ENCODE results near the gene SH3BP5L. TPM values are rescaled to one million over a fixed set of nuclear protein-coding genes. Genes with fewer than 3 reads are reported as not detected.
A peak's percentile ranks its signal among the peaks of the same experiment; 100 is the strongest.

The SH3BP5L gene
- total and polyA plus RNA-seq, 2 experiments from 2014 or later = 2.8 to 26.1 TPM

- TF ChIP-seq EZH2 (IDR thresholded peaks at IDR 0.05; ENCODE audit: low read depth, unreplicated experiment) (no peak), JUNB (IDR thresholded peaks at IDR 0.05; ENCODE audit: unreplicated experiment) (no peak)
These were observed 3.1 kb upstream of the SH3BP5L start (continued) for GRCh38 chr1:248828845-248829244.

GRCh38 chr1:248825573-248825908, 174 bp downstream of the SH3BP5L start:
- peaks cover 10% of the 10 kb centered on the region for H3K4me1 ChIP-seq (ENCODE audit: insufficient read depth)
- peak; percentile 31 for ATAC-seq

GRCh38 chr1:248825136-248825535, 579 bp downstream of the SH3BP5L start:
- peak overlapping the region; percentile 100 for H3K27ac Mint-ChIP-seq
- no peaks in the 10 kb centered on the region; the same call in 2 of the 3 replicates for H3K9me3 Mint-ChIP-seq
- H3K27me3 Mint-ChIP-seq (ENCODE audit: insufficient read depth, low read depth, poor library complexity) = peaks cover 6% of the 10 kb centered on the region
- H3K4me3 Mint-ChIP-seq = peak overlapping the region; percentile 89
- Histone ChIP-seq H3K4me1 (ENCODE audit: insufficient read depth) (peaks cover 10% of the 10 kb centered on the region), H3K4me3 (peak overlapping the region; percentile 75), H3K27ac (ENCODE audit: low read depth) (no peak overlapping the region), H3K36me3 (ENCODE audit: insufficient read depth) (no peaks in the 10 kb centered on the region), H3K27me3 (ENCODE audit: insufficient read depth) (no peaks in the 10 kb centered on the region), H3K79me2 (replicated peaks; ENCODE audit: insufficient read depth) (peaks cover 38% of the 10 kb centered on the region), H2AFZ (peak overlapping the region; percentile 70; the same call in 1 of the 2 replicates), H3K9me2 (ENCODE audit: insufficient read depth) (no peaks in the 10 kb centered on the region; the same call in 1 of the 2 replicates), H3F3A (replicated peaks; ENCODE audit: low read depth) (no peaks in the 10 kb centered on the region), H4K20me1 (replicated peaks; ENCODE audit: insufficient read depth) (peaks cover 8% of the 10 kb centered on the region; the same call in 1 of the 2 replicates), H3K4me2 (peak overlapping the region; percentile 72)
- peaks cover 23% of the 10 kb centered on the region for H3K4me1 Mint-ChIP-seq
- TF ChIP-seq CREB1 (CRISPR knock-in tag; IDR thresholded peaks at IDR 0.05; ENCODE audit: low read depth) (no peak), EZH2 (IDR thresholded peaks at IDR 0.05; ENCODE audit: low read depth, unreplicated experiment) (no peak), ETS1 (IDR thresholded peaks at IDR 0.05) (no peak), EZH2phosphoT487 (IDR thresholded peaks at IDR 0.05; ENCODE audit: unreplicated experiment) (no peak), STAT1 (IDR thresholded peaks at IDR 0.05; ENCODE audit: unreplicated experiment) (no peak), POLR2AphosphoS5 (IDR thresholded peaks at IDR 0.05; ENCODE audit: low read depth) (no peak)
- H3K36me3 Mint-ChIP-seq (ENCODE audit: low read depth) = peaks cover 28% of the 10 kb centered on the region
- no peak for DNase-seq (ENCODE audit: low spot score)
- no peak for ATAC-seq

More at GRCh38 chr1:248825573-248825908, 174 bp downstream of the SH3BP5L start:
- DNase-seq (ENCODE audit: low spot score) = no peak
- Histone ChIP-seq H3K4me2 (peak overlapping the region; percentile 72), H3K4me3 (peak overlapping the region; percentile 75), H3F3A (replicated peaks; ENCODE audit: low read depth) (no peaks in the 10 kb centered on the region), H3K27me3 (ENCODE audit: insufficient read depth) (no peaks in the 10 kb centered on the region), H3K9me2 (ENCODE audit: insufficient read depth) (no peaks in the 10 kb centered on the region; the same call in 1 of the 2 replicates), H2AFZ (peak overlapping the region; percentile 70; the same call in 1 of the 2 replicates), H3K36me3 (ENCODE audit: insufficient read depth) (no peaks in the 10 kb centered on the region), H4K20me1 (replicated peaks; ENCODE audit: insufficient read depth) (peaks cover 7% of the 10 kb centered on the region; the same call in 1 of the 2 replicates), H3K79me2 (replicated peaks; ENCODE audit: insufficient read depth) (peaks cover 34% of the 10 kb centered on the region), H3K27ac (ENCODE audit: low read depth) (no peak overlapping the region)
- peak overlapping the region; percentile 100 for H3K27ac Mint-ChIP-seq
- peaks cover 6% of the 10 kb centered on the region for H3K27me3 Mint-ChIP-seq (ENCODE audit: insufficient read depth, low read depth, poor library complexity)
- peaks cover 2% of the 10 kb centered on the region for H3K9me3 Mint-ChIP-seq
- peak overlapping the region; percentile 89 for H3K4me3 Mint-ChIP-seq
- H3K4me1 Mint-ChIP-seq = peaks cover 20% of the 10 kb centered on the region
- H3K36me3 Mint-ChIP-seq (ENCODE audit: low read depth) = peaks cover 25% of the 10 kb centered on the region
- TF ChIP-seq ZNF331 (CRISPR knock-in tag; IDR thresholded peaks at IDR 0.05; ENCODE audit: low read depth) = no peak
- peak; percentile 57; the same call in 1 of the 2 replicates for TF ChIP-seq POLR2AphosphoS5 (IDR thresholded peaks at IDR 0.05; ENCODE audit: low read depth)

All from GM23338 (cell line).